Measurements from ENCODE around the gene MFSD6. TPM values are rescaled to one million over a fixed set of nuclear protein-coding genes. Genes with fewer than 3 reads are reported as not detected.
"Not testable (repeated sequence)": the region's sequence is repeated elsewhere in the genome, so short reads cannot be mapped to it uniquely, and the experiment has no call there.

MFSD6 gene
- total RNA-seq, 4 donors from 2014 or later, result 3.6 to 30.3 (median 28.4) TPM

- no peaks in the 10 kb centered on the region for H3K36me3 ChIP-seq
- intact Hi-C loops (cut with DNase I; ENCODE audit: low total_unique reads), result no loop called here
Measured at GRCh38 chr2:190489475-190489874, 81.3 kb downstream of the MFSD6 start.

GRCh38 chr2:190490502-190490901 is 82.3 kb downstream of the MFSD6 start:
- intact Hi-C loops (cut with DNase I; ENCODE audit: low total_unique reads), result no loop called here
- Histone ChIP-seq H3K27ac (no peak overlapping the region), H3K4me1 (no peaks in the 10 kb centered on the region), H3K36me3 (no peaks in the 10 kb centered on the region), H3K4me3 (no peak overlapping the region), H3K9me3 (no peaks in the 10 kb centered on the region), H3K27me3 (no peaks in the 10 kb centered on the region)
- no peak for DNase-seq
- TF ChIP-seq CTCF (IDR thresholded peaks at IDR 0.05) (no peak), POLR2A (IDR thresholded peaks at IDR 0.05) (no peak)

More at GRCh38 chr2:190489475-190489874, 81.3 kb downstream of the MFSD6 start:
- H3K4me1 ChIP-seq, result no peaks in the 10 kb centered on the region
- TF ChIP-seq CTCF (IDR thresholded peaks at IDR 0.05) (no peak), POLR2A (IDR thresholded peaks at IDR 0.05) (no peak)
- no peak for DNase-seq
- H3K27me3 ChIP-seq, result no peaks in the 10 kb centered on the region
- no peaks in the 10 kb centered on the region for H3K9me3 ChIP-seq
- no peak overlapping the region for H3K4me3 ChIP-seq
- no peak overlapping the region for H3K27ac ChIP-seq

GRCh38 chr2:190493095-190493494 is 84.9 kb downstream of the MFSD6 start:
- Histone ChIP-seq H3K4me1 (no peaks in the 10 kb centered on the region), H3K9me3 (no peaks in the 10 kb centered on the region), H3K27me3 (no peaks in the 10 kb centered on the region), H3K4me3 (no peak overlapping the region), H3K27ac (no peak overlapping the region), H3K36me3 (no peaks in the 10 kb centered on the region)
- intact Hi-C loops (cut with DNase I; ENCODE audit: low total_unique reads), result no loop called here
- DNase-seq, result no peak
- no peak for TF ChIP-seq POLR2A (IDR thresholded peaks at IDR 0.05)
- no peak for TF ChIP-seq CTCF (IDR thresholded peaks at IDR 0.05)

GRCh38 chr2:190494600-190495227 is 86.6 kb downstream of the MFSD6 start:
- H3K4me3 ChIP-seq; H3K27me3 ChIP-seq; H3K4me1 ChIP-seq; intact Hi-C loops (cut with DNase I; ENCODE audit: low total_unique reads); H3K9me3 ChIP-seq; H3K27ac ChIP-seq; H3K36me3 ChIP-seq; DNase-seq: not testable (repeated sequence)

- Histone ChIP-seq H3K4me3 (no peak overlapping the region), H3K27ac (no peak overlapping the region), H3K36me3 (no peaks in the 10 kb centered on the region), H3K4me1 (no peaks in the 10 kb centered on the region), H3K9me3 (no peaks in the 10 kb centered on the region), H3K27me3 (no peaks in the 10 kb centered on the region)
- DNase-seq, result no peak
- TF ChIP-seq POLR2A (IDR thresholded peaks at IDR 0.05) (no peak), CTCF (IDR thresholded peaks at IDR 0.05) (no peak)
- intact Hi-C loops (cut with DNase I; ENCODE audit: low total_unique reads), result no loop called here
Measured at GRCh38 chr2:190497428-190497827, 89.3 kb downstream of the MFSD6 start.

GRCh38 chr2:190499273-190499672 is 91.1 kb downstream of the MFSD6 start:
- no peak for DNase-seq
- no peak overlapping the region for H3K27ac ChIP-seq
- no peaks in the 10 kb centered on the region for H3K9me3 ChIP-seq
- no peak overlapping the region for H3K4me3 ChIP-seq
- TF ChIP-seq CTCF (IDR thresholded peaks at IDR 0.05) (no peak), POLR2A (IDR thresholded peaks at IDR 0.05) (no peak)
- H3K36me3 ChIP-seq, result no peaks in the 10 kb centered on the region
- H3K4me1 ChIP-seq, result no peaks in the 10 kb centered on the region
- no peaks in the 10 kb centered on the region for H3K27me3 ChIP-seq
- intact Hi-C loops (cut with DNase I; ENCODE audit: low total_unique reads), result no loop called here
